A549 (cell line): ENCODE measurements around the gene RAP1GDS1. TPM values are rescaled to one million over a fixed set of nuclear protein-coding genes. Genes with fewer than 3 reads are reported as not detected.

Source experiments
- ATAC-seq, 2 experiments: fragments of 200-7000 bp in 1 of 2; fragments of >200 bp in 1 of 2; cut with Nextera tagmentation in 1 of 2; cut with Tn5 transposase in 1 of 2; 3 replicates each; pipeline versions ENCODE4 v1.8.0 to v1.9.1; 2018 to 2020; ENCODE audit warnings: mild to moderate bottlenecking in 1 of 2, moderate library complexity in 1 of 2
- CTCF ChIA-PET: fragments of 300-600 bp; sonication (Branson Sonifier 250); formaldehyde crosslinking; extraction: SDS; loops from one replicate; lab custom pipeline; 2021; ENCODE audit warnings: antibody characterized with exemption, inconsistent platforms; lab: Yijun Ruan, JAX
- POLR2A ChIA-PET: fragments of 350-600 bp; formaldehyde crosslinking; extraction: SDS; loops from one replicate; lab custom pipeline; 2021; ENCODE audit warnings: antibody characterized with exemption, inconsistent platforms; lab: Yijun Ruan, JAX
- DNase-seq, 2 experiments: peaks; one replicate each; pipeline versions ENCODE4 v3.0.0 to v3.0.0-alpha.2; 2011 to 2016; ENCODE audit warnings: low read depth in 1 of 2, low spot score in 1 of 2
- FAIRE-seq: peaks from 2 replicates; lab custom pipeline; 2011; peaks lifted over from hg19 to GRCh38; lab: Jason Lieb, UNC
- H3K27ac ChIP-seq, 2 experiments: fragments of >200 bp; sonication (Bioruptor Twin); formaldehyde crosslinking; 3 replicates each; pipeline ENCODE4 v1.5.1; 2016 to 2017
- H3K4me1 ChIP-seq: fragments of >200 bp; sonication (Bioruptor Twin); formaldehyde crosslinking; 3 replicates; pipeline ENCODE4 v1.6.1; 2016
- H3K4me2 ChIP-seq: fragments of >200 bp; sonication (Bioruptor Twin); formaldehyde crosslinking; 3 replicates; pipeline ENCODE4 v1.6.1; 2016
- H3K4me3 ChIP-seq: fragments of >200 bp; sonication (Bioruptor Twin); formaldehyde crosslinking; 3 replicates; pipeline ENCODE4 v1.5.1; 2016
- H3K9me3 ChIP-seq: fragments of >200 bp; sonication (Bioruptor Twin); formaldehyde crosslinking; 3 replicates; pipeline ENCODE4 v1.6.1; 2016
- BCL3 ChIP-seq: fragments of >200 bp; sonication (Bioruptor Twin); formaldehyde crosslinking; IDR thresholded peaks from 3 replicates; pipeline ENCODE4 v1.6.1; 2016
- BHLHE40 ChIP-seq: IDR thresholded peaks from 2 replicates; pipeline ENCODE4 v1.6.1; 2012; ENCODE audit warnings: low read depth, low read length, inconsistent platforms
- E2F6 ChIP-seq: IDR thresholded peaks from 2 replicates; pipeline ENCODE4 v1.6.1; 2012; ENCODE audit warnings: low read depth, borderline replicate concordance
- ELK1 ChIP-seq: fragments of 150-350 bp; IDR thresholded peaks from 2 replicates; pipeline ENCODE4 v1.6.1; 2014; ENCODE audit warnings: low read depth, mild to moderate bottlenecking, low read length
- EP300 ChIP-seq, 2 experiments: fragments of >200 bp; sonication (Bioruptor Twin); formaldehyde crosslinking; IDR thresholded peaks; 2 replicates in 1 of 2; 3 replicates in 1 of 2; pipeline ENCODE4 v1.6.1; 2016 to 2017
- FOSB ChIP-seq: fragments of 250-450 bp; sonication (Bioruptor Pico); IDR thresholded peaks from 2 replicates; pipeline ENCODE4 v1.5.0; 2020; ENCODE audit warnings: mild to moderate bottlenecking, moderate library complexity
- FOXS1 ChIP-seq: fragments of 250-450 bp; sonication (Bioruptor Pico); IDR thresholded peaks from 2 replicates; pipeline ENCODE4 v1.5.0; 2020; ENCODE audit warnings: mild to moderate bottlenecking, moderate library complexity
- HES2 ChIP-seq: fragments of >200 bp; sonication (Bioruptor Twin); formaldehyde crosslinking; IDR thresholded peaks from 2 replicates; pipeline ENCODE4 v1.6.1; 2016
- HEYL ChIP-seq: fragments of 250-450 bp; sonication (Bioruptor Pico); IDR thresholded peaks from 2 replicates; pipeline ENCODE4 v1.8.0; 2021; ENCODE audit warnings: mild to moderate bottlenecking, moderate library complexity
- HOXB5 ChIP-seq: fragments of 250-450 bp; sonication (Bioruptor Pico); IDR thresholded peaks from 2 replicates; pipeline ENCODE4 v1.5.0; 2020; ENCODE audit warnings: mild to moderate bottlenecking, moderate library complexity
- KDM5A ChIP-seq: fragments of 200-600 bp; sonication (generic); IDR thresholded peaks from 2 replicates; pipeline ENCODE4 v1.6.1; 2016; ENCODE audit warnings: antibody characterized with exemption, mild to moderate bottlenecking
- MAZ ChIP-seq: fragments of 150-350 bp; IDR thresholded peaks from 2 replicates; pipeline ENCODE4 v1.6.1; 2014; ENCODE audit warnings: antibody characterized with exemption, low read depth, low read length, borderline replicate concordance
- NPAS2 ChIP-seq: fragments of 250-450 bp; sonication (Bioruptor Pico); IDR thresholded peaks from 2 replicates; pipeline ENCODE4 v1.8.0; 2022; ENCODE audit warnings: mild to moderate bottlenecking, moderate library complexity, borderline replicate concordance
- PBX3 ChIP-seq: IDR thresholded peaks from 2 replicates; pipeline ENCODE4 v1.6.1; 2012
- PHF8 ChIP-seq: fragments of 200-600 bp; sonication (generic); IDR thresholded peaks from 2 replicates; pipeline ENCODE4 v1.6.1; 2016; ENCODE audit warnings: low read depth, mild to moderate bottlenecking, antibody characterized with exemption, moderate library complexity, borderline replicate concordance
- POLR2AphosphoS2 ChIP-seq: conservative IDR thresholded peaks from 2 replicates; pipeline ENCODE4 v1.6.1; 2012; ENCODE audit warnings: low read length, improper control_type of control experiment, inconsistent platforms
- RAD21 ChIP-seq, 2 experiments: fragments of >200 bp in 1 of 2; sonication (Bioruptor Twin) in 1 of 2; formaldehyde crosslinking in 1 of 2; IDR thresholded peaks in 1 of 2; conservative IDR thresholded peaks in 1 of 2; 2 replicates in 1 of 2; 3 replicates in 1 of 2; pipeline ENCODE4 v1.6.1; 2012 to 2018; ENCODE audit warnings: inconsistent platforms in 1 of 2
- RCOR1 ChIP-seq: fragments of 150-350 bp; IDR thresholded peaks from 2 replicates; pipeline ENCODE4 v1.6.1; 2014; ENCODE audit warnings: antibody characterized with exemption, low read length, low read depth
- RFX5 ChIP-seq: fragments of 450-650 bp; IDR thresholded peaks from 2 replicates; pipeline ENCODE4 v1.7.1; 2014; ENCODE audit warnings: antibody characterized with exemption, mild to moderate bottlenecking, moderate library complexity
- TP53 ChIP-seq: fragments of 250-450 bp; sonication (Bioruptor Pico); IDR thresholded peaks from 2 replicates; pipeline ENCODE4 v1.5.0; 2021; ENCODE audit warnings: mild to moderate bottlenecking, moderate library complexity
- ZC3H11A ChIP-seq: fragments of 450-650 bp; IDR thresholded peaks from 2 replicates; pipeline ENCODE4 v1.6.1; 2014; ENCODE audit warnings: antibody characterized with exemption, mild to moderate bottlenecking
- ZSCAN20 ChIP-seq: fragments of 250-450 bp; sonication (Bioruptor Pico); IDR thresholded peaks from 2 replicates; pipeline ENCODE4 v1.8.0; 2022; ENCODE audit warnings: mild to moderate bottlenecking, moderate library complexity
- WGBS: methylation state at CpG from one replicate; pipeline ENCODE4 v1.1.6; 2017; ENCODE audit errors: missing lambda C conversion rate; 5-methylcytosine and 5-hydroxymethylcytosine counted together
- polyA plus RNA-seq, 4 experiments: library from polyadenylated mRNA; depleted of rRNA in 3 of 4; stranded (reverse); fragments of >200 nt; fragmentation: RNase III in 1 of 4; extraction: RNeasy Plus Mini Kit Qiagen cat#74134 plus additional on column Dnase treatment in 1 of 4; gene quantifications; 2 replicates in 3 of 4; 3 replicates in 1 of 4; pipeline ENCODE4 v1.2.3, GENCODE V29; 2011 to 2017

The RAP1GDS1 gene
- polyA plus RNA-seq, 2 of the 4 experiments (the other 2 are of a cell fraction) = 29.3 to 31.6 TPM

GRCh38 chr4:98385831-98386230 is 124.6 kb downstream of the RAP1GDS1 start:
- no peak for TF ChIP-seq EP300 (IDR thresholded peaks at IDR 0.05)
- TF ChIP-seq BCL3 = no peak
- TF ChIP-seq BHLHE40 = no peak
- TF ChIP-seq, all 56 proteins: peak for 0
- Histone ChIP-seq H3K4me1 (peaks cover 17% of the 10 kb centered on the region; the same call in 2 of the 3 replicates), H3K9me3 (no peaks in the 10 kb centered on the region), H3K27ac (no peak overlapping the region), H3K4me2 (no peak overlapping the region), H3K4me3 (no peak overlapping the region)
- ChIA-PET CTCF (no interaction called here), POLR2A (no interaction called here)
- DNase-seq = no peak
- ATAC-seq = no peak
- FAIRE-seq = no peak
- WGBS = 93% methylated on average over 2 of the region's 2 CpGs

- Histone ChIP-seq H3K27ac (no peak overlapping the region), H3K4me2 (no peak overlapping the region), H3K4me1 (peaks cover 10% of the 10 kb centered on the region; the same call in 1 of the 3 replicates), H3K4me3 (no peak overlapping the region), H3K9me3 (no peaks in the 10 kb centered on the region)
- ChIA-PET CTCF (no interaction called here), POLR2A (no interaction called here)
- DNase-seq (no peak), FAIRE-seq (no peak), ATAC-seq (no peak)
- WGBS = 93% methylated on average over 5 of the region's 5 CpGs
- TF ChIP-seq POLR2AphosphoS2 (no peak), KDM5A (no peak), E2F6 (no peak), PHF8 (no peak), HOXB5 (CRISPR knock-in tag) (no peak), RCOR1 (no peak), TP53 (CRISPR knock-in tag) (no peak)
Observed at GRCh38 chr4:98387345-98388026, 126.3 kb downstream of the RAP1GDS1 start.

- TF ChIP-seq ELK1 (no peak), BCL3 (no peak), ZSCAN20 (CRISPR knock-in tag) (no peak), RCOR1 (no peak), FOSB (CRISPR knock-in tag) (no peak), ZC3H11A (no peak), RAD21 (conservative IDR thresholded peaks at IDR 0.05 in 1 of 2, IDR thresholded peaks at IDR 0.05 in 1 of 2) (no peak), NPAS2 (CRISPR knock-in tag) (no peak), HEYL (CRISPR knock-in tag) (no peak), MAZ (no peak), KDM5A (no peak), RFX5 (no peak), E2F6 (no peak), TP53 (CRISPR knock-in tag) (no peak), FOXS1 (CRISPR knock-in tag) (no peak), HES2 (no peak), PBX3 (no peak)
- TF ChIP-seq, all 56 proteins: peak for 0
- ChIA-PET CTCF (no interaction called here), POLR2A (no interaction called here)
- WGBS = 84% methylated on average over 1 of the region's 1 CpG
- Histone ChIP-seq H3K4me3 (no peak overlapping the region), H3K4me2 (no peak overlapping the region), H3K4me1 (no peaks in the 10 kb centered on the region), H3K9me3 (no peaks in the 10 kb centered on the region), H3K27ac (no peak overlapping the region)
- ATAC-seq (no peak), DNase-seq (no peak), FAIRE-seq (no peak)
Observed at GRCh38 chr4:98394134-98394533, 132.9 kb downstream of the RAP1GDS1 start.
